PC-3 (cell line): ENCODE measurements around the gene ZNF774. TPM values are rescaled to one million over a fixed set of nuclear protein-coding genes. Genes with fewer than 3 reads are reported as not detected.

ENCODE experiments used
- ATAC-seq: fragments of 200-7000 bp; cut with Tn5 transposase; 2 replicates; pipeline ENCODE4 v1.9.1; 2020; ENCODE audit warnings: mild to moderate bottlenecking, moderate library complexity
- BruUV-seq: library from RNA; stranded (reverse); fragments of 400-500 nt; replicated peaks from 2 replicates; lab custom pipeline; 2021; lab: Mats Ljungman, UMichigan
- CTCF ChIA-PET: fragments of 300-600 bp; sonication (Branson Sonifier 250); formaldehyde crosslinking; loops from one replicate; lab custom pipeline; 2022; ENCODE audit warnings: antibody characterized with exemption; lab: Charles Lee
- POLR2A ChIA-PET: fragments of 300-600 bp; sonication (Branson Sonifier 250); formaldehyde crosslinking; loops from one replicate; lab custom pipeline; 2022; ENCODE audit warnings: antibody characterized with exemption; ENCODE audit not compliant: unreplicated experiment; lab: Charles Lee
- DNase-seq: peaks from one replicate; pipeline ENCODE4 v3.0.0-alpha.2; 2015
- H2AFZ ChIP-seq: fragments of 300-600 bp; sonication (generic); 2 replicates; pipeline ENCODE4 v1.6.0; 2016; ENCODE audit warnings: antibody characterized with exemption, low read length
- H3F3A ChIP-seq: fragments of 300-600 bp; sonication (generic); one replicate; pipeline ENCODE4 v1.6.0; 2017; ENCODE audit warnings: antibody characterized with exemption, low read length, control low read depth, mild to moderate bottlenecking; ENCODE audit not compliant: unreplicated experiment
- H3K27ac ChIP-seq: fragments of 300-600 bp; sonication (generic); 2 replicates; pipeline ENCODE4 v1.5.1; 2016; ENCODE audit warnings: mild to moderate bottlenecking, low read length
- H3K27me3 ChIP-seq: fragments of 300-600 bp; sonication (generic); 2 replicates; pipeline ENCODE4 v1.6.1; 2016; ENCODE audit warnings: low read length, mixed read lengths
- H3K36me3 ChIP-seq: fragments of 300-600 bp; sonication (generic); 2 replicates; pipeline ENCODE4 v1.6.1; 2016; ENCODE audit warnings: low read depth, mixed run types, low read length, mixed read lengths
- H3K4me1 ChIP-seq: fragments of 300-600 bp; sonication (generic); 2 replicates; pipeline ENCODE4 v1.5.1; 2016; ENCODE audit warnings: low read length; ENCODE audit not compliant: insufficient read depth
- H3K4me2 ChIP-seq: fragments of 300-600 bp; sonication (generic); 2 replicates; pipeline ENCODE4 v1.6.0; 2016; ENCODE audit warnings: low read length
- H3K4me3 ChIP-seq: fragments of 300-600 bp; sonication (generic); 2 replicates; pipeline ENCODE4 v1.5.1; 2016; ENCODE audit warnings: mild to moderate bottlenecking, low read length, mixed read lengths
- H3K79me2 ChIP-seq: fragments of 300-600 bp; sonication (generic); 2 replicates; pipeline ENCODE4 v1.6.1; 2017; ENCODE audit warnings: low read length, mixed read lengths
- H3K9ac ChIP-seq: fragments of 300-600 bp; sonication (generic); 2 replicates; pipeline ENCODE4 v1.6.0; 2016; ENCODE audit warnings: mild to moderate bottlenecking, low read length
- H3K9me2 ChIP-seq: fragments of 300-600 bp; sonication (generic); replicated peaks from 2 replicates; pipeline ENCODE4 v1.6.1; 2016; ENCODE audit warnings: mixed run types, low read length, mixed read lengths
- H3K9me3 ChIP-seq: fragments of 300-600 bp; sonication (generic); 2 replicates; pipeline ENCODE4 v1.6.1; 2016; ENCODE audit warnings: low read length, mixed read lengths
- H4K20me1 ChIP-seq: fragments of 300-600 bp; sonication (generic); 2 replicates; pipeline ENCODE4 v1.6.1; 2016; ENCODE audit warnings: low read length, mixed read lengths
- EZH2 ChIP-seq: fragments of 300-600 bp; sonication (generic); IDR thresholded peaks from one replicate; pipeline ENCODE4 v1.6.1; 2017; ENCODE audit warnings: antibody characterized with exemption, mild to moderate bottlenecking, low read length; ENCODE audit not compliant: unreplicated experiment
- EZH2phosphoT487 ChIP-seq: fragments of 300-600 bp; sonication (generic); IDR thresholded peaks from 2 replicates; pipeline ENCODE4 v1.6.1; 2018; ENCODE audit warnings: mild to moderate bottlenecking, antibody characterized with exemption, low read length, borderline replicate concordance
- intact Hi-C: fragments of 100-400 bp; cut with micrococcal nuclease; formaldehyde crosslinking; loops from 2 replicates; pipeline ENCODE4 v1.9.0; 2023
- total RNA-seq: library from RNA; depleted of rRNA; stranded (reverse); fragments of >200 nt; gene quantifications from 2 replicates; pipeline ENCODE4 v1.2.3, GENCODE V29; 2014
- TF ChIP-seq, protein P1 (sequence below): fragments of 300-600 bp; sonication (generic); conservative IDR thresholded peaks from 2 replicates; pipeline ENCODE4 v1.5.1; 2017; ENCODE audit warnings: antibody characterized with exemption, low read depth, mild to moderate bottlenecking, low read length

ZNF774 gene
- total RNA-seq, 1 experiment from 2014 or later: 1.9 TPM

DNA sequence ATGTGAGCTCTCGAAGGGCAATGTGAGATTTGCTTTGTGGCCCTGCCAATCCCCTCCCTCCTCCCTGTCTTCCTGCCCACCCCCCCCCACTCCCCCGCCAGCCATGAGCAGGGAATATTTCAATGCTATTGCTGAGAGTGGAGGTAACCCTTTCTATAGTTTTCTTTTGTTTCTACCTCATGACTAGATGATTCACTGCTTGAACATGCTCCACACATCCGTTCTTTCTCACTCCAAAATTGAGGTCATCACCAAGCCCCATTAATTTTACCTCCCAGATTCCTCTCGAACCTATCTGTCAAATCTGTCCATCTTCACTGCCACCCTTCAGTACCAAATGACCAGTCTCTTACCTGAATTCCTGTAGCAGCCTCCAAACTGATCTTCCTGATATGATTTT lies 12.2 kb downstream of the ZNF774 start:
- H3K4me2 ChIP-seq: peak overlapping the region; percentile 49
- ChIA-PET CTCF (interaction anchor here (0.6 to 1.0 kb wide), 4 partner anchors 9 to 112 kb away, joined by 3 to 5 read pairs (median 4); partner anchors contain the start of gene IQGAP1), POLR2A (interaction anchor here (0.6 to 1.2 kb wide), 2 partner anchors 24 to 61 kb away, joined by 3 to 20 read pairs; partner anchors contain the start of gene IQGAP1)
- H3K9me2 ChIP-seq: no peaks in the 10 kb centered on the region
- H3K27ac ChIP-seq: peak overlapping the region; percentile 74
- no TSS peak for BruUV-seq
- no peaks in the 10 kb centered on the region for H4K20me1 ChIP-seq
- no peak overlapping the region for H3K4me3 ChIP-seq
- H3K79me2 ChIP-seq: no peaks in the 10 kb centered on the region
- no peak overlapping the region for H3K9ac ChIP-seq
- no peaks in the 10 kb centered on the region for H3K36me3 ChIP-seq
- peaks cover 4% of the 10 kb centered on the region for H3F3A ChIP-seq
- TF ChIP-seq EZH2phosphoT487: no peak
- TF ChIP-seq EZH2: no peak
- TF ChIP-seq, protein P1, sequence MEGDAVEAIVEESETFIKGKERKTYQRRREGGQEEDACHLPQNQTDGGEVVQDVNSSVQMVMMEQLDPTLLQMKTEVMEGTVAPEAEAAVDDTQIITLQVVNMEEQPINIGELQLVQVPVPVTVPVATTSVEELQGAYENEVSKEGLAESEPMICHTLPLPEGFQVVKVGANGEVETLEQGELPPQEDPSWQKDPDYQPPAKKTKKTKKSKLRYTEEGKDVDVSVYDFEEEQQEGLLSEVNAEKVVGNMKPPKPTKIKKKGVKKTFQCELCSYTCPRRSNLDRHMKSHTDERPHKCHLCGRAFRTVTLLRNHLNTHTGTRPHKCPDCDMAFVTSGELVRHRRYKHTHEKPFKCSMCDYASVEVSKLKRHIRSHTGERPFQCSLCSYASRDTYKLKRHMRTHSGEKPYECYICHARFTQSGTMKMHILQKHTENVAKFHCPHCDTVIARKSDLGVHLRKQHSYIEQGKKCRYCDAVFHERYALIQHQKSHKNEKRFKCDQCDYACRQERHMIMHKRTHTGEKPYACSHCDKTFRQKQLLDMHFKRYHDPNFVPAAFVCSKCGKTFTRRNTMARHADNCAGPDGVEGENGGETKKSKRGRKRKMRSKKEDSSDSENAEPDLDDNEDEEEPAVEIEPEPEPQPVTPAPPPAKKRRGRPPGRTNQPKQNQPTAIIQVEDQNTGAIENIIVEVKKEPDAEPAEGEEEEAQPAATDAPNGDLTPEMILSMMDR: no peak
- DNase-seq: peak; percentile 82
- H3K4me1 ChIP-seq: peaks cover 34% of the 10 kb centered on the region
- H3K9me3 ChIP-seq: no peaks in the 10 kb centered on the region
- intact Hi-C loops: loop anchor here (5.0 kb wide), 1 partner anchor 38 kb away; no protein-coding TSS in a partner anchor
- peak; percentile 80 for ATAC-seq
- H2AFZ ChIP-seq: no peak overlapping the region
- no peaks in the 10 kb centered on the region for H3K27me3 ChIP-seq

DNA sequence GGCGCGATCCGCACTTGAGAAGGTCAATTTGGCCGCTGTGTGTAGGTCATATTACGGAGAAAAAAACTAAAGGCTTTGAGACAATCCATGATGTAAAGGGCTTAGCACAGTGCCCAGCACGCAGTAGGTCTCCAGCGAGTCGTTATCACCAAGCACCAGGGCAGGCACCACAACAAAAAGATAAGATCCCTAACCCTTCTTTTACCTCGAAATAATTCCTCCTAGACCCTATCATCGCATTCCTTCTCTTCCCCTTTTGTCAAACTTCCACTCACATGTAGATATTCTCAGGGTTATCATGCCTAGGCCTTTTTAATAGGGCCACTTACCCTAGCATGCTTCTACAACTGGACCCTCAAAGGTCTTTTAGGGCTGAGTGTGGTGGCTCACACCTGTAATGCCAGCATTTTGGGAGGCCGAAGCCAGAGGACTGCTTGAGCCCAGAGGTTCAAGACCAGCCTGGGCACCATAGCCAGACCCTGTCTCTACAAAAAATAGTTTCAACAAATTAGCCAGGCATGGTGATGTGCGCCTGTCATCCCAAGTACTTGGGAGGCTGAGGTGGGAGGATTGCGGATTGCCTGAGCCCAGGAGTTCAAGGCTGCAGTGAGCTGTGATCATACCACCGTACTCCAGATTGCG lies 13.5 kb downstream of the ZNF774 start:
- ATAC-seq (no peak), DNase-seq (no peak)
- ChIA-PET POLR2A (interaction anchor here (0.7 kb wide), 1 partner anchor 55 kb away, joined by 4 read pairs; no protein-coding TSS in a partner anchor), CTCF (no interaction called here)
- no TSS peak for BruUV-seq
- Histone ChIP-seq H3K27me3 (no peaks in the 10 kb centered on the region), H3K9me3 (no peaks in the 10 kb centered on the region), H3K9me2 (no peaks in the 10 kb centered on the region), H4K20me1 (no peaks in the 10 kb centered on the region), H3K4me2 (no peak overlapping the region), H3K4me3 (no peak overlapping the region), H3K79me2 (no peaks in the 10 kb centered on the region), H3K27ac (no peak overlapping the region), H2AFZ (no peak overlapping the region), H3K4me1 (peaks cover 34% of the 10 kb centered on the region), H3K9ac (no peak overlapping the region), H3F3A (peaks cover 4% of the 10 kb centered on the region), H3K36me3 (no peaks in the 10 kb centered on the region)
- intact Hi-C loops: no loop called here
- TF ChIP-seq EZH2phosphoT487 (no peak), EZH2 (no peak)
- TF ChIP-seq, protein P1: no peak

DNA sequence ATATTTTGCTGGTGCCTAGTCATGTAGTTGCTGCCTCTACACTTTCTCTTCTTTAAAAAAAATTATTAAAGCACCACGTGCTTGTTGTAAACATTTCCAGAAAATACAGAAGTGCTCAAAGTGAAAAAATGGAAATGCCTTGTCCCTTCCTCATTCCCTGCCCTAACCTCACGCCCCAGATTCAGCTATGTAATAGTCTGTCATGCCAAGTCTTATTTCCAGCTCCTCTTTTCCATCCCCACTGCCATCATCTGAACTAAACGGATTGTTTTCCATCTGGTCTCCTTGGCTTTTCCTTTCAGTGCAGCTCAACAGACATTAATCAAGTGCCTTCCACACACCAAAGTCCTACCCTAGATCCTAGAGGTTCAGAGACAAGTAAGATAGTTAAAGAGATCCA lies 15.5 kb downstream of the ZNF774 start:
- H3K79me2 ChIP-seq: no peaks in the 10 kb centered on the region
- H3K36me3 ChIP-seq: no peaks in the 10 kb centered on the region
- CTCF ChIA-PET: no interaction called here
- no TSS peak for BruUV-seq
- H3K4me3 ChIP-seq: no peak overlapping the region
- no peak overlapping the region for H3K27ac ChIP-seq
- H2AFZ ChIP-seq: no peak overlapping the region
- no peaks in the 10 kb centered on the region for H3K9me2 ChIP-seq
- H3K9me3 ChIP-seq: no peaks in the 10 kb centered on the region
- H3K4me2 ChIP-seq: no peak overlapping the region
- H3F3A ChIP-seq: peaks cover 4% of the 10 kb centered on the region
- intact Hi-C loops: no loop called here
- TF ChIP-seq EZH2phosphoT487: no peak
- TF ChIP-seq, protein P1: no peak
- no peak for TF ChIP-seq EZH2
- no peaks in the 10 kb centered on the region for H4K20me1 ChIP-seq
- H3K27me3 ChIP-seq: no peaks in the 10 kb centered on the region
- H3K9ac ChIP-seq: no peak overlapping the region
- no peak for DNase-seq
- ATAC-seq: no peak
- POLR2A ChIA-PET: interaction anchor here (0.6 to 1.1 kb wide), 3 partner anchors 20 to 109 kb away, joined by 3 to 4 read pairs (median 3); no protein-coding TSS in a partner anchor
- H3K4me1 ChIP-seq: peaks cover 32% of the 10 kb centered on the region
